Activated CD4-positive, alpha-beta T cell treated with anti-CD3 and anti-CD28 coated beads, Interleukin-2, amount 10 ng/mL, durations not matched to agents 7 days and 5 days (primary cell): ENCODE data around the gene USP20. TPM values are rescaled to one million over a fixed set of nuclear protein-coding genes. Genes with fewer than 3 reads are reported as not detected.
A peak's percentile ranks its signal among the peaks of the same experiment; 100 is the strongest.
"Not testable (repeated sequence)": the region's sequence is repeated elsewhere in the genome, so short reads cannot be mapped to it uniquely, and the experiment has no call there.

Experiments
- CTCF ChIA-PET: fragments of 350-600 bp; sonication (Branson Sonifier 250); formaldehyde crosslinking; loops from one replicate; lab custom pipeline; 2021; ENCODE audit warnings: antibody characterized with exemption; lab: Charles Lee
- POLR2A ChIA-PET: fragments of 350-600 bp; sonication (Branson Sonifier 250); formaldehyde crosslinking; loops from one replicate; lab custom pipeline; 2021; ENCODE audit warnings: antibody characterized with exemption; lab: Charles Lee
- DNase-seq: peaks from one replicate; pipeline ENCODE4 v3.0.0-alpha.2; 2020
- H3K27ac Mint-ChIP-seq: one replicate; pipeline ENCODE4 v1.8.0; 2021; ENCODE audit warnings: mild to moderate bottlenecking, moderate library complexity, mixed read lengths
- H3K27me3 Mint-ChIP-seq: one replicate; pipeline ENCODE4 v1.8.0; 2021; ENCODE audit warnings: mixed read lengths
- H3K36me3 Mint-ChIP-seq: one replicate; pipeline ENCODE4 v1.8.0; 2021; ENCODE audit warnings: low read depth, mixed read lengths
- H3K4me1 Mint-ChIP-seq: one replicate; pipeline ENCODE4 v1.8.0; 2021; ENCODE audit warnings: mixed read lengths
- H3K4me3 Mint-ChIP-seq: one replicate; pipeline ENCODE4 v1.8.0; 2021; ENCODE audit warnings: mild to moderate bottlenecking, moderate library complexity, mixed read lengths
- H3K9me3 Mint-ChIP-seq: one replicate; pipeline ENCODE4 v1.8.0; 2021; ENCODE audit warnings: mixed read lengths
- total RNA-seq, 2 experiments: library from RNA; stranded (reverse); gene quantifications; one replicate each; pipeline ENCODE4 v1.2.3, GENCODE V29; 2021

The USP20 gene
- 100 to 1,000 TPM in 1 of 2 experiments, 10 to 100 TPM in 1; 90.8 to 105 TPM for total RNA-seq

DNA sequence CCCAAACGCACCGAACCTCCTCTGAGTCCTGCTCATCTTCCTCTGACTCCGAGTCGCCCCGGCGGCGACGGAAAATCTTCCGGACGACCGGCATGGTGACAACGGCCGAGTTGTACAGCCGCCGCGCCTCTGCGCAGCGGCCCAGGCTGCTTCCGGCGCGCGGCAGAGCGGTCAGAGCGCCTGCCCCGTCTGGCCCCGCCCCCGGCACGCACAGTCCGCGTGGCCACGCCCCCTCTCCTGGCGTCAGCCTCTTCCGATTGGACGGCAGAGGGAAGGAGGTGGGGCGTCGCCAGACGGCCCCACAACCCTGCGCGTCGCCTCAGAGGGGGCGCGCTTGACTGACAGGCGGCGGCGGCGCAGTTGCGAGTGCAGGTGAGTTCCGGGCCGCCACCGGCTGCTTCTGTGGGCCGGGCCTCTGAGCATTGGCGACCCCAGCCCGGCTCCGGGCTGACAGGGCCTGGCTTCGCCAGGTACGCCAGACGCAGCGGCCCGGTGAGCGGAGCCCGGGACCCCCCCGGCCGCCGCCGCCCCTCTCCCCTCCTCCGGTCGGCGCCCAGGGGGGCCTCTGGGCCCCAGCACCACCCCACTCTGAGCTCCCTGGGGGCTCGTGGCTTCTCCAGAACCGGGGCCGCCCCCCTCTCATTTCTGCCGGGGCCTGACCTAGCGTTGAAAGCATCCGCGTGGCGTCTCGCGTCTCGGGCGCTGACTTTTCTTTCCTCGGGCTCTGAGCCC, at the start of gene USP20, which contains the start of gene C9orf78:
Gene USP20, plus strand, starts transcription at position 331 of the 732 bp plus-strand sequence. CDS start 17,098 bp downstream, outside the sequence.
Gene C9orf78, minus strand, starts transcription at position 148 of the 732 bp plus-strand sequence. Its CDS starts 54 bp downstream, at position 94.
- peak within 1 kb of the TSS; percentile 95 for H3K27ac Mint-ChIP-seq
- H3K4me1 Mint-ChIP-seq, result peaks cover 61% of the 10 kb centered on the region
- CTCF ChIA-PET, result interaction anchor here (0.6 to 1.5 kb wide), 6 partner anchors 9 to 215 kb away, joined by 3 to 5 read pairs (median 3); no protein-coding TSS in a partner anchor
- POLR2A ChIA-PET, result interaction anchor here (0.6 kb wide), 2 partner anchors 28 to 195 kb away, joined by 3 to 4 read pairs; no protein-coding TSS in a partner anchor
- H3K27me3 Mint-ChIP-seq, result no peaks in the 10 kb centered on the region
- no peaks in the 10 kb centered on the region for H3K9me3 Mint-ChIP-seq
- peaks cover 58% of the 10 kb centered on the region for H3K36me3 Mint-ChIP-seq
- peak within 1 kb of the TSS; percentile 95 for H3K4me3 Mint-ChIP-seq
- DNase-seq, result peak; percentile 97

DNA sequence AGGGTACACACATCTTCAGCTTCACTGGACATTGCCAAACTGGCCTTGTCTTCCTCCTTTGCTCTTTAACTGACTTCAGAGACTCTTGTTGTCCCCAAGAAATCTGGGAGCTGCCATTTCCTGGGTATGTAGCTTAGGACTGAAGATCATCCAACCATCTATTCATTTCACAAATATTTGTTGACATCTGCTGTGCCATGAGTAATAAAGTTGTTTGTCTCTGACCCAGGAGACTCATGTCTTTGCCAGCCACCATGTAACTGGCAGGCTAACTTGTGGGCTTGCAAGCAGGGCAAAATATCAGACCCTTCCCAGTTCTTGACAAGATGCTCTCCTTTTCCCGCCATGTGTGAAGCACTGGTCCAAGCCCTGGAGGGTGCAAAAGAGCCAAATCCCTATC, 49.4 kb upstream of the USP20 start:
- POLR2A ChIA-PET, result no interaction called here

DNA sequence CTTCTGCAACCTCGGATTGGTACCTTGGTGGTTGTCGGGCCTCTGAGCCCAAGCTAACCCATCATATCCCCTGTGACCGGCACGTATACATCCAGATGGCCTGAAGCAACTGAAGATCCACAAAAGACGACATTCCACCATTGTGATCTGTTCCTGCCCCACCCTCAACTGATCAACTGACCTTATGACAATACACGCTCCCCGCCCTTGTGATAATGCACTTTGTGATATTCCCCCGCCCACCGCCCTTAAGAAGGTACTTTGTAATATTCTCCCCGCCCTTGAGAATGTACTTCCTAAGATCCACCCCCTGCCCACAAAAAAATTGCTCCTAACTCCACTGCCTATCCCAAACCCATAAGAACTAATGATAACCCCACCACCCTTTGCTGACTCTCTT, 48.8 kb upstream of the USP20 start:
- no peak for DNase-seq
- H3K27ac Mint-ChIP-seq, result no peak overlapping the region
- POLR2A ChIA-PET, result no interaction called here
- peaks cover 13% of the 10 kb centered on the region for H3K4me1 Mint-ChIP-seq
- no peaks in the 10 kb centered on the region for H3K9me3 Mint-ChIP-seq
- no peak overlapping the region for H3K4me3 Mint-ChIP-seq
- CTCF ChIA-PET, result interaction anchor here (0.6 to 7.0 kb wide), 3 partner anchors 15 to 426 kb away, joined by 3 to 45 read pairs (median 3); no protein-coding TSS in a partner anchor
- no peaks in the 10 kb centered on the region for H3K27me3 Mint-ChIP-seq
- H3K36me3 Mint-ChIP-seq, result no peaks in the 10 kb centered on the region

More for the DNA sequence above, 49.4 kb upstream of the USP20 start:
- H3K4me3 Mint-ChIP-seq, result no peak overlapping the region
- CTCF ChIA-PET, result interaction anchor here (0.6 to 7.0 kb wide), 4 partner anchors 16 to 59 kb away, joined by 3 to 45 read pairs (median 7); no protein-coding TSS in a partner anchor
- peaks cover 13% of the 10 kb centered on the region for H3K4me1 Mint-ChIP-seq
- H3K9me3 Mint-ChIP-seq, result no peaks in the 10 kb centered on the region
- H3K27me3 Mint-ChIP-seq, result no peaks in the 10 kb centered on the region
- DNase-seq, result no peak
- H3K36me3 Mint-ChIP-seq, result no peaks in the 10 kb centered on the region
- no peak overlapping the region for H3K27ac Mint-ChIP-seq

DNA sequence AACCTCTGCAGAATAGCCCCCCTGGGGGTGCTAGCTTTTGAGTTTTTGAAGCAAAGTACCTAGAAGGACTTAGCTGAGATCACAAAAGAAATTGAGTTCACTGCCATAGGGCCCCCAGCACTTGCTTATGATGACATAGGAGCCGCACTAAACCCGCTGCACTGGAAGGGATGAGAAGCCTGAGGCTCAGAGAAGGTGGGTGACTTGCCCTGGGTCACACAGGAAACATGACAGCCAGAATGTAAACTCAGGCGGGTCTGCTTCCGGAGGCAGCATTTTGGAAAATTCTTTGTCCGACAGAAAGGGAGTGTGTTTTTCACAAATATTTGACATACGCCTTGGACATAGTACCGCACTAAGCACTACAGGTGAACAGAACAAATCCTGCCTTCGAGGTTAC, 40.7 kb upstream of the USP20 start:
- ChIA-PET POLR2A (no interaction called here), CTCF (no interaction called here)
- no peak overlapping the region for H3K4me3 Mint-ChIP-seq
- H3K9me3 Mint-ChIP-seq, result no peaks in the 10 kb centered on the region
- H3K27me3 Mint-ChIP-seq, result no peaks in the 10 kb centered on the region
- no peaks in the 10 kb centered on the region for H3K36me3 Mint-ChIP-seq
- no peak for DNase-seq
- no peak overlapping the region for H3K27ac Mint-ChIP-seq
- H3K4me1 Mint-ChIP-seq, result peaks cover 10% of the 10 kb centered on the region

DNA sequence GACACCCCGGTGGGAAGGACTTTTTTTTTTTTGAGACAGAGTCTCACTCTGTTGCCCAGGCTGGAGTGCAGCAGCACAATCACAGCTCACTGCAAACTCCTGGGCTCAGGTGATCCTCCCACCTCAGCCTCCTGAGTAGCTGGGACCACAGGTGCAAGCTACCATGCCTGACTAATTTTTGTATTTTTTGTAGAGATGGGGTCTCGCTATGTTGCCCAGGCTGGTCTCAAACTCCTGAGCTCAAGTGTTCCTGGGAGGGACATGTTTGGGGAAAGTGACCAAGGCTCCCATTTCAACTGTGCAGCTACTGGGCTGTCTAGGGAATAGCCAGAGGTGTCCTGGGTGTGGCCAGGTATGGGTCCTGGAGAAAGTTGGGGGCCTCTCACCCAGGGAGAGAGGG, 39.2 kb upstream of the USP20 start:
- DNase-seq, CTCF ChIA-PET, H3K4me3 Mint-ChIP-seq, H3K36me3 Mint-ChIP-seq, H3K9me3 Mint-ChIP-seq, POLR2A ChIA-PET, H3K4me1 Mint-ChIP-seq, H3K27me3 Mint-ChIP-seq, H3K27ac Mint-ChIP-seq: not testable (repeated sequence)

DNA sequence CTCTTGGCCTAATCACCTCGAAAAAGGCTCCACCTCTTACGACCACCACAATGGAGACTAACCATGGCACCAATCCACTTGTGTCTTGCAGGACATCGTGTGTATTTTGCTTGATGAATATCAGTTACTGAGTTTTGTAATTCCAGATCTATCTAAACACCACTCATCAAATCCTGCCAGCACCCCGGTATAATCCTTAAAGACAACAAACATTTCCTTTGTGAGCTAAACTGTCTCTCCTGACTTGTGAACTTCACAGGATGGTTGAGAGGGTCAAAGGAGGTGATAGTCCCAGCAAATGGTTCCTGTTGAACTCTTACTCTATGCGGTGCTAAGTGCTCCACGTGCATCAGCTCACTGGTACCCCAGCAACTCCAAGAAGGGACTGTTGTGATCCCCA, 36.3 kb upstream of the USP20 start:
- ChIA-PET CTCF (interaction anchor here (1.1 kb wide), 1 partner anchor 61 kb away, joined by 3 read pairs; no protein-coding TSS in a partner anchor), POLR2A (no interaction called here)
- H3K27ac Mint-ChIP-seq, result no peak overlapping the region
- H3K4me3 Mint-ChIP-seq, result no peak overlapping the region
- H3K27me3 Mint-ChIP-seq, result no peaks in the 10 kb centered on the region
- H3K4me1 Mint-ChIP-seq, result peaks cover 13% of the 10 kb centered on the region
- H3K9me3 Mint-ChIP-seq, result no peaks in the 10 kb centered on the region
- DNase-seq, result no peak
- H3K36me3 Mint-ChIP-seq, result peaks cover 2% of the 10 kb centered on the region

DNA sequence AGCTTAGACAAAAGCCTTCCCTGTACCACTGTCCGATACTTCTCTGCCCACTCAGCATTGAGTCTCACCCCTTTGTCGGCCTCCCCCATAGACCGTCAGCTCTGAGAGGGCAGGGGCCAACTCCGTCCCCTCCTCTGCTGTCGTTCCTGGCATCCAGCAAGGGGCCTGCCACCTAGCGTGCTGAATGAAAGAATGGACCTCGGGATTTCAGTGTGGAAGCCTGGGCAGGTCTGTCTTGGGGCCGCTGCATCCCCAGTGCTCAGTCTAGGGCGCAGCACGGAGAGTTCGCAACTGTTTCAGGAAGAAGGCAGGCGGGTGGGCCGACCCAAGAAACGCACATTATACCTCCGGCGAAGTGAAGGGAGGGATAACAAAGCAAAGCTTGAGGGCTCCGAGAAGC, 33.8 kb upstream of the USP20 start:
- CTCF ChIA-PET, result interaction anchor here (1.3 to 1.9 kb wide), 2 partner anchors 11 to 15 kb away, joined by 3 to 8 read pairs; no protein-coding TSS in a partner anchor
- peaks cover 17% of the 10 kb centered on the region for H3K36me3 Mint-ChIP-seq

DNA sequence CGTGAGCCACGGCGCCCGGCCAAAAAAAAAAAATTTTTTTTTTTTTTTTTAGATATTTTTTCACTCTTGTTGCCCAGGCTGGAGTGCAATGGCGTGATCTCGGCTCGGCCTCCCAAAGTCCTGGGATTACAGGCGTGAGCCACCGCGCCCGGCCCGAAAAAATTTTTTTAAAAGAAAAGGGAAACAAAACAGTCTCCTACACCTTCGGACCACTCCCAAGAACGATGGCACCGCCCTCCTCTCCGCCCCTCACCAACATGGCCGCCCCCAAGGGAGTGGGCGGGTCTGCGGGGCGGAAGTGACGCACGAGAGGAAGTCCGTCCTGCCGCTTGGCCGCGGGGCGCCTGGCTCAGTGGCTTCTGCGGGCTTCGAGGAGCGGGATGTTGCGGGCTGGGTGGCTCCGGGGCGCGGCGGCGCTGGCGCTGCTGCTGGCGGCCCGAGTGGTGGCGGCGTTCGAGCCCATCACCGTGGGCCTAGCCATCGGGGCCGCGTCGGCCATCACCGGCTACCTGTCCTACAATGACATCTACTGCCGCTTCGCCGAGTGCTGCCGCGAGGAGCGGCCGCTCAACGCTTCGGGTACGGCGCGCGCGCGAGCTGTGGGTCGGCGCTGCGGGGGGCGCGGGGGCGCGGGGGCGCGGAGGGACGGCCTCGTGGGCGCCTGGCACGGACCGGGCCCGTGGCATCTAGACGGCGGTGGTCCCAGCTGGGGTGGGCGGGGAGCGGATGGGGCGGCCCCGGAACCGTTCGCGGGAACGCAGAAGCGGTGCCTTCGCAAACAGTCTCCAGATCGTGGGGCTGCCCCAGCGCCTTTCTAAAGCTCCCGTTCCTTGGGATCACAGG, 32.2 kb upstream of the USP20 start, which contains the start of gene TOR1B:
Gene TOR1B, plus strand, starts transcription at position 352 of the 843 bp plus-strand sequence. Its CDS starts 29 bp downstream, at position 381.
- H3K9me3 Mint-ChIP-seq, result no peaks in the 10 kb centered on the region
- no peaks in the 10 kb centered on the region for H3K27me3 Mint-ChIP-seq
- ChIA-PET CTCF (interaction anchor here (0.7 to 2.0 kb wide), 7 partner anchors 14 to 346 kb away, joined by 3 to 6 read pairs (median 3); no protein-coding TSS in a partner anchor), POLR2A (interaction anchor here (0.6 kb wide), 1 partner anchor 21 kb away, joined by 6 read pairs; no protein-coding TSS in a partner anchor)
- H3K27ac Mint-ChIP-seq, result peak within 1 kb of the TSS; percentile 97
- DNase-seq, result peak; percentile 95
- peaks cover 38% of the 10 kb centered on the region for H3K4me1 Mint-ChIP-seq
- peaks cover 25% of the 10 kb centered on the region for H3K36me3 Mint-ChIP-seq
- H3K4me3 Mint-ChIP-seq, result peak within 1 kb of the TSS; percentile 87

More for the DNA sequence above, 33.8 kb upstream of the USP20 start:
- Mint-ChIP-seq H3K4me3 (peak overlapping the region; percentile 58), H3K9me3 (no peaks in the 10 kb centered on the region), H3K27me3 (no peaks in the 10 kb centered on the region), H3K27ac (peak overlapping the region; percentile 83), H3K4me1 (peaks cover 31% of the 10 kb centered on the region)
- DNase-seq, result no peak
- POLR2A ChIA-PET, result no interaction called here

DNA sequence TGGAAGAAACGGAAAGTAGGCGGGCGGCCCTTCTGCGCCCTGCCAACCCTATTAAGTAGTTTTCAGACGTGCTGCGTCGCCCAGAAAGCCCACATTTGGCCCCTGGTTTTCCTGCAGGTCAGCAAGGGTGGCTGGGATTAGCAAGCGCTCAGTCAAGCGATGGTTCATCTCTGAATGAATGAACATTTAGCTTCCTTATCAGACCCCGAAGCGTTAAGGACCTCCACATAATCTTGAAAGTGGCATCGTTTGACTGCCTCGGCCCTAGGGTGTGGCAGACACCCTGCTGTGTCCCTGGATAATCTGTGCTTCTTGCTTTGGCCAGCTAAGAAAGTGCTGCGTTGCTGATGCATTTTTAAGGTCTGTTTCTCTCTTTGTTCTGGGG, 31.6 kb upstream of the USP20 start:
- no peak for DNase-seq
- peaks cover 28% of the 10 kb centered on the region for H3K36me3 Mint-ChIP-seq
- ChIA-PET POLR2A (no interaction called here), CTCF (interaction anchor here (0.8 to 2.0 kb wide), 4 partner anchors 14 to 81 kb away, joined by 3 to 6 read pairs (median 4); no protein-coding TSS in a partner anchor)
- peak overlapping the region; percentile 97 for H3K27ac Mint-ChIP-seq
- H3K9me3 Mint-ChIP-seq, result no peaks in the 10 kb centered on the region
- peaks cover 38% of the 10 kb centered on the region for H3K4me1 Mint-ChIP-seq
- no peaks in the 10 kb centered on the region for H3K27me3 Mint-ChIP-seq
- peak overlapping the region; percentile 87 for H3K4me3 Mint-ChIP-seq

DNA sequence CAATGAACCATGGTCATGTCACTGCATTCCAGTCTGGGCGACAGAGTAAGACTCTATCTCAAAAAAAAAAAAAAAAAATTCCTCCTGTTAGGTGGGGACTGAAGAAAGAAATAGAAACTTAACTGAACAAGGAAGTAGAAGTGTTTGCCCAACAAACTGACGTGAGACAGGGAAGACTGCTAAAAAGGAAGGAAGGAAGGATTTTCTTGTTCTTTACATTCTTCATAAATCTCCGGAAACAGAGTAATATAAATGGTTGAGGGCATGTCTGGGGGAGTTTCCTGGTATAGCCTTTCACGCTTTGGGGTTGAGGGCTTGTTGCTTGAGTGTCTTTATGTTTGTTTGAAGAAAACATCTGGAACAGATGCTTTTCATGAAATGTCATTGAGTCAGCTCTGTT, 29.2 kb upstream of the USP20 start:
- ChIA-PET POLR2A (no interaction called here), CTCF (interaction anchor here (0.5 kb wide), 1 partner anchor 376 kb away, joined by 3 read pairs; no protein-coding TSS in a partner anchor)
- H3K9me3 Mint-ChIP-seq, result no peaks in the 10 kb centered on the region
- no peak for DNase-seq
- no peaks in the 10 kb centered on the region for H3K27me3 Mint-ChIP-seq
- peaks cover 47% of the 10 kb centered on the region for H3K36me3 Mint-ChIP-seq
- H3K4me3 Mint-ChIP-seq, result no peak overlapping the region
- H3K4me1 Mint-ChIP-seq, result peaks cover 48% of the 10 kb centered on the region
- H3K27ac Mint-ChIP-seq, result peak overlapping the region; percentile 3

DNA sequence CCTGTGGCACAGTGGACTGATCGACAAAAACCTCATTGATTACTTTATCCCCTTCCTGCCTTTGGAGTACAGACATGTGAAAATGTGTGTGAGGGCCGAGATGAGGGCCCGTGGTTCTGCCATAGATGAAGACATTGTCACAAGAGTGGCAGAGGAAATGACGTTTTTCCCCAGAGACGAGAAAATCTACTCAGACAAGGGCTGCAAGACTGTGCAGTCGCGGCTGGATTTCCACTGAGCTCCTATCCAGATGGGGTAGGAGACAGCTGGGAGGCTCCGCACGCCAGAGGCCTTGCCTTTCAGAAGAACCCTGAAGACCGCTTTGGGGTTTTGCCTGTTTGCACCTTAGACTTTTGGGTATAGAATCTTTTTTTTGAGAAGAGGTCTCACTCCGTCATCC, 25.9 kb upstream of the USP20 start:
- H3K4me1 Mint-ChIP-seq, result peaks cover 40% of the 10 kb centered on the region
- H3K36me3 Mint-ChIP-seq, result peaks cover 57% of the 10 kb centered on the region
- H3K27me3 Mint-ChIP-seq, result no peaks in the 10 kb centered on the region
- no peak overlapping the region for H3K27ac Mint-ChIP-seq
- DNase-seq, result no peak
- no peaks in the 10 kb centered on the region for H3K9me3 Mint-ChIP-seq
- CTCF ChIA-PET, result interaction anchor here (0.6 kb wide), 1 partner anchor 13 kb away, joined by 3 read pairs; no protein-coding TSS in a partner anchor
- no peak overlapping the region for H3K4me3 Mint-ChIP-seq
- POLR2A ChIA-PET, result no interaction called here

DNA sequence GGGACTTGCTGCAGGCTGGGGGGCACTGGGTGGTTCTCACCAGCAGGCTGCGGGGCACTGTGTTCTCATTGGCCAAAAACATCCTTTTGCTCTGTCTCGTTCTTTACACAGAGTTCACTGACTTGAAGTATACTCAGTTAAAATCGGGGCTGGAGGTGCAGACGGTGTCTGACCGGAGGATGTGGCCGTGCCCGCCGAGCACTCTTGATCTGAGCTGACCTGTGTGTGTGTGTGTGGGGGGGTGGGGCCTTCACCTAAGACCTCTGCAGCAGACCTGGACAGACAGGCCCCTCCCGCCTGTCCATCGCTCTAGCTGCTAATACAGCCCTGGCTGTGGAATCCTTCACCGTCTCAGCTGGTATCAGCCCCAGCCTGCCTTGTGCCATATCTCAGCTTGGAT, 25.1 kb upstream of the USP20 start:
- no peaks in the 10 kb centered on the region for H3K27me3 Mint-ChIP-seq
- no peaks in the 10 kb centered on the region for H3K9me3 Mint-ChIP-seq
- H3K4me1 Mint-ChIP-seq, result peaks cover 38% of the 10 kb centered on the region
- POLR2A ChIA-PET, result no interaction called here
- CTCF ChIA-PET, result interaction anchor here (1.0 kb wide), 1 partner anchor 23 kb away, joined by 3 read pairs; no protein-coding TSS in a partner anchor
- no peak overlapping the region for H3K4me3 Mint-ChIP-seq
- DNase-seq, result no peak
- peaks cover 58% of the 10 kb centered on the region for H3K36me3 Mint-ChIP-seq
- H3K27ac Mint-ChIP-seq, result no peak overlapping the region
